GM19240 (cell line): ENCODE results near the gene ABHD8.

ENCODE experiments used
- DNase-seq: peaks from one replicate; pipeline ENCODE4 v3.0.0; 2011; ENCODE audit warnings: low spot score; ENCODE audit not compliant: insufficient read length

ABHD8 gene

DNA sequence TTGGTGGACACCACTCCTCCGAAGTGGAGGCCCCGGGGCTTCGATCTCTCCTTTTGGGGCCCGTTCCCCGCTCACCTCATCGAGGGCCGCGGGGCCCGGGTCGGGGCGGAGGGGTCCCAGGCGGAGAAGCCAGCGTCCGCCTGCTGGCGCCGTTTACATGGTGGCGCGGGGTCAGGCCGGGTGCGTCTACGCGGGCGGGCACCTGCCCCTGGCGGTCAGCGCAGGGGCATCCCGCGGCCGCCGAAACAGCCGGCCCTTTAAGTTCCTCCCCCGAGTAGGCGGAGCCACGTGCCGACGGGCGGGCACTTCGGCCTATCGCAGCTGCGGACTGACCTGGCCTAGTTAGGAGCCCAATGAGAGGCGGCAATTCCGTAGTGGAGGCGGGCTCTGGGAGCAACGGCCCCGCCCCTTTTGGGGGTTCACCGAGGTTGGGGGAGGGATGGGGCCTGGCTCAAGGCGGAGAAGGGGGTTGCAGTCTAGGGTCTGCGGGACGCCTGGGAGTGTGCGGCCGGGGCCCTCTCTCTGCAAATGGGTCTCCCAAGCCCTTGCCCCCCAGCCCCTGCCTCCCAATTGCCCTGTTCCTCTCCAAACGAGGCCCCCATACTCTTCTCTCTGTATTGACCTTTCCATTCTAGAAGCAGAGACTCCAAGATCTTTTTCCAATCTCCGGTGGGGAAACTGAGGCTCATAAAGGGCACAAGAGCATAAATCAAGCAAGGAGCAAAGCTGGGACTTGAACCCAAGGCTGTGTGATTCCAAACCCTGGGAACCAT lies at the start of gene ABHD8:
Gene ABHD8, minus strand, starts transcription at position 259 of the 773 bp plus-strand sequence. CDS start 1,809 bp downstream, outside the sequence.
- DNase-seq, result peak; percentile 95

DNA sequence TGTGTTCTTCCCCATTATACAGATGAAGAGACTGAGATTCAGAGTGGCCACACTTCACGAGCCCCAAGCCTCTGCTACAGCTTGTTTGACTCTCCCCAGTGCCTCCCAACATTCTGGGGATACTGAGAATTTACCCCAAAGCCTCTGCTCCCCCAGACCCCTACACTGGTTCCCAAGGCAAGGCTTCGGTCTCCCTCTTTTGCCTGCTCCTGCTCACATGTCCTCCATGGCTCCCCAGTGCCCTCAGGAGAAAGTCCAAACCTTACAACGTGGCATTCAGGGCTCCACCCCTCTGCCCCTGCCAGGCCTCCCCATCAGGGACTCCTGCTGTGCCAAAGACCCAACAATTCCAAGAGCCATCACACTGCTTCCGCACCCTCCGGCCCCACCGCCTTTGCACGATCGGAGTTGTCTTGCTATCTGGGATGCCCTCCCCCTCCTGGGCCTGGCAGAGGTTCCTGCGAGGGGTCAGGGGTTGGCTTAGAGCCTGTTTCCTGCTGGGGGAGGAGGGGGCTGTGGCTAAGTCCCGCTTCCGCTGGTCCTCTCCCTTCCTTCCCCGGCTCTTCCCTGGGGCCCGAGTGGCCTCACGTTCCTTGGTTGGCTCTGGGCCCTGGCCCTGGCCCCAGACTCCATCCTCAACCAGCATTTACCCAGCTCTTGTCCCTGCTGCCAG lies 49.5 kb upstream of the ABHD8 start:
- no peak for DNase-seq

GRCh38 chr19:17351815-17352435 lies 48.7 kb upstream of the ABHD8 start:
- DNase-seq, result no peak

DNA sequence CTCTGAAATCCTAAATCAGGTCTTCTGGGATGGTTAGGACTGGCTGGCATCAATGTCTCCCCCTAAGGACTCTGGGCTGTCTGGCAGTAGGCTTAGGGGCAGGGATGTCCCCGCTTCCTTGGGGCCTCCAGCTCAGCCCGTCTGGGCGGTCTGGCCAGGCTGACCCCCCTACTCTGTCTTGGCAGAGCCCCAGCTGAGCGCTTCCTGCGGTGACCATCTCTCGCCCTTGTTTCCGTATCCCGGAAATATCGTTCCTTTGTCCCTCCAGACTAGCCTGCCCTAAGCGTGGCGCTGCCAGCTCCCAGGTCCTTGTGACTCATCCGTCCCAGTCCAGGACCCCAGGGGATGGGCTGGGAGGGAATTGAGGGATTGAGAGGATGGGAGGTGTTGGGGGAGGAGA lies 45.5 kb upstream of the ABHD8 start:
- DNase-seq, result no peak

- no peak for DNase-seq
Observed at GRCh38 chr19:17347877-17348276, 44.7 kb upstream of the ABHD8 start.

GRCh38 chr19:17347361-17347760 lies 44.1 kb upstream of the ABHD8 start:
- DNase-seq, result no peak

- peak; percentile 85 for DNase-seq
Observed at GRCh38 chr19:17346109-17346671, 43.0 kb upstream of the ABHD8 start.

- DNase-seq, result no peak
Observed at GRCh38 chr19:17341845-17342244, 38.6 kb upstream of the ABHD8 start.

DNA sequence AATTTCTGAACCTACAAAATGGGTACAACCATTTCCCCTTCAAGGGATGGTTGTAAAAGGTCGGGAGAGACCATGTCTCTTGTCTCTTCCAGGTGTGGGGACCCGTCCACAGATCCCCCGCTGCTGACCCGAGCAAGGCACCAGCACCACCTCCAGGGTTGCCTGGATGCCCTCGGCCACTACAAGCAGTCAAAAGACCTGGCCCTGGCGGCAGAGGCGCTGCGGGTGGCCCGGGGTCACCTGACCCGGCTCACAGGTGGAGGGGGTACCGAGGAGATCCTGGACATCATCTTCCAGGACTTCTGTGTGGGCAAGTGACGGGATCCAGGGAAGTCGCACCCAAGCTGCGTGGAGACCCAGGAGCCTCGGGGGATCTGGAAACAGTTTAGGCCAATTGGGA lies 38.2 kb upstream of the ABHD8 start:
- no peak for DNase-seq

DNA sequence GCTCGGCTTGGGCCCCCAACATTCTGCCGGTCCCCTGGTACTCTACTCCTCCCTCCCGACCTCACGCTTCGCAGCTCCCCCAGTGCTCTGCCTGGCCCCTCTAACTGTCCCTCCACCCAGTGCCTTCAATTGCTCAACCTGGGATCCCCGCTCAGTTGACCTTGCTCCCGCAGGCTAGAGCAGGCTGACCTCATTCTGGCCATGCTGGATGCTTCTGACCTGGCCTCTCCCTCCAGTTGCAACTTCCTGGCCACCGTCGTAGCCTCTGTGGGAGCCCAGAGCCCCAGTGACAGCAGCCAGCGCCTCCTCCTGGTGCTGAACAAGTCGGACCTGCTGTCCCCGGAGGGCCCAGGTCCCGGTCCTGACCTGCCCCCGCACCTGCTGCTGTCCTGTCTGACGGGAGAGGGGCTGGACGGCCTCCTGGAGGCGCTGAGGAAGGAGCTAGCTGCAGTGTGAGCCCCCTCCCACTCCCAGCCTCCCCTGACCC lies 37.7 kb upstream of the ABHD8 start:
- no peak for DNase-seq

- DNase-seq, result no peak
Observed at GRCh38 chr19:17340302-17340870, 37.2 kb upstream of the ABHD8 start.

DNA sequence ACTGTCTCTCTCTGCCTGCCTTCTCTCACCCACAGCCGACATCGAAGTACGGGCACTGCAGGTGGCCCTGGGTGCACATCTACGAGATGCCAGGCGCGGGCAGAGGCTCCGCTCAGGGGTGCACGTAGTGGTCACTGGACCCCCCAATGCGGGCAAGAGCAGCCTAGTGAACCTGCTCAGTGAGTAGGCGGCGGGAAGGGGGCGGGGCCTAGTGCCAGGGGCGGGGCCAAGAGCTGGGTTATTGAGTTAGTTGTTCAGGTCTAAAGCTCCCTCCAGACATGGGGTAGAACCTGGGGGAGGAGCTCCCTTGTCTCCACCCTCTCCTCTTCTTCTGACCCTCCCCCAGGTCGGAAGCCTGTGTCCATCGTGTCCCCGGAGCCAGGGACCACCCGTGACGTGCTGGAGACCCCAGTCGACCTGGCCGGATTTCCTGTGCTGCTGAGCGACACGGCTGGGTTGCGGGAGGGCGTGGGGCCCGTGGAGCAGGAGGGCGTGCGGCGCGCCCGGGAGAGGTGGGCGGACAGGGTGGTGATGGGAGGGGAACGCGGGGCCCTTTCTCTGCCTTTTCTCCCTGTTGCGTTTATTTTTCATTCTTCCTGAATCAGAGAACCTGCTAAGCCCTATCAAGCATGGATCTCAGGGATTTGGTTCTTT lies 36.0 kb upstream of the ABHD8 start:
- DNase-seq, result no peak

DNA sequence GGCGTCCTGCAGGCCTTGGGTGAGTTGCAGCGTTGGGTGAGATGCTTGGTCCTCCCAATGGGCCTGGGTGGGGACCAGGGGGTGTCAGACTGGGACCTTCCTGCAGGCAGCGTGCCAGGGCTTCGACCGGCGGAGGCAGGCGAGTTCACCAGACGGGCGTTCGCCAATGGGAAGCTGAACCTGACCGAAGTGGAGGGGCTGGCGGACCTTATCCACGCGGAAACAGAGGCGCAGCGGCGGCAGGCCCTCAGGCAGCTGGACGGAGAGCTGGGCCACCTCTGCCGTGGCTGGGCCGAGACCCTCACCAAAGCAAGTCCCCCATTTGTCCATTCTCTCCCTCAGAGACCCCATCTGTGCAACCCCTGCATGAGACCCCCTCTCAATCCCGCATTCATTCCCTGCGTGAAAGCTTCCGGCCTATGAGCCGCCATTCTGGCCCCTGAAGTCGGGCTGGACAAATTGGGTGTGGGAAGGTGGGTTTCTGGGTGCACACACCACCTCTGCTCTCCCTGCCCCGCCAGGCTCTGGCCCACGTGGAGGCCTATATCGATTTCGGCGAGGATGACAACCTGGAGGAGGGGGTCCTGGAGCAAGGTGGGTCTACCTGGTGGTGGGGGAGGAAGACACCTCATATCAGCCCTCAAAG lies 35.3 kb upstream of the ABHD8 start:
- DNase-seq, result no peak

GRCh38 chr19:17337675-17338432 lies 34.6 kb upstream of the ABHD8 start:
- DNase-seq, result no peak

DNA sequence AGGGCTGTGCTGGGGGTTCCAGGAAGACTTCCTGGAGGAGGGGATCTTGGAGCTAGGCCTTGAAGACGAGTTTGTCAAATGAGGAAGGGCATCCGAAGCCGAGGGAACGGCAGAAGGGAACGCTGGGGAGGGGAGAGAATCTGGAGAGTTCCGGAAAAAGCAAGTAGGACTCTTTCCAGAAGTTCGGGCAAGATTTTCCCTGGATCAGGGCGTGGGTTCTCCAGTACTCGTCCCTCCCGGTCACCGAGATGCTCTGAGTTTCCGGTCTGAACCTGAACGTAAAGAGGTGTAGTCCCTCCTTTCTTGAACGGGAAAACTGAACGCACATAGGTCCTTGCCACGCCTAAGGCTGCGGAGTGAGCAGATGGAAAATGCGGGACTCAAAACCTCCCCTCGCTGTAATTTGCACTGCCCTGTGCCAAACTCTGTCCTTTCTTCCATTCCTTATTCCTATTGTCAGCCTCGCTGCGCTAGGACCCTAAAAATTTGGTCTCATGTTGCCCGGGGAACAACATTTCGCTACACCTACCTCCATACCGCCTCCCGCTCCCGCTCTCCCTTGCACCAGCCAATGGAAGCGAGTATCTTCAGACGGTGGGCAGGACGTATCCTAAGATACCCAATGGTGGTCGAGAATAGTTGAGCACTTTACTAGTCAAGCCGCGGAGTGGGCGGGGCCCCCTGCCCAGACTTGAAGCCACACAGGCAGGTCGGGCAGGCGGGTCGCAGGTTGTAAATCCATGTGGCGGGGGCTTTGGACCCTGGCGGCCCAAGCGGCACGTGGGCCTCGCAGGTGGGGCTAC lies 33.8 kb upstream of the ABHD8 start, which contains the start of gene GTPBP3:
Gene GTPBP3, plus strand, starts transcription at position 682 of the 803 bp plus-strand sequence. Its CDS starts 59 bp downstream, at position 741.
- DNase-seq, result peak; percentile 97

- DNase-seq, result no peak
Observed at GRCh38 chr19:17335575-17335974, 32.4 kb upstream of the ABHD8 start.

GRCh38 chr19:17334414-17335409 lies 31.5 kb upstream of the ABHD8 start, which contains the start of gene ANO8:
Gene ANO8 (minus strand): TSS chr19:17334855. CDS start chr19:17334670, 185 bp downstream.
- peak; percentile 91 for DNase-seq
